HG03280 (cell line): Measurements from ENCODE around the gene SMIM14.
"Not testable (repeated sequence)": the region's sequence is repeated elsewhere in the genome, so short reads cannot be mapped to it uniquely, and the experiment has no call there.

Experiments used
- ATAC-seq: cut with Tn5 transposase; IDR thresholded peaks from one replicate; pipeline ENCODE4 v1.9.1; 2021; ENCODE audit warnings: mild to moderate bottlenecking, moderate library complexity; ENCODE audit not compliant: unreplicated experiment

Gene SMIM14

DNA sequence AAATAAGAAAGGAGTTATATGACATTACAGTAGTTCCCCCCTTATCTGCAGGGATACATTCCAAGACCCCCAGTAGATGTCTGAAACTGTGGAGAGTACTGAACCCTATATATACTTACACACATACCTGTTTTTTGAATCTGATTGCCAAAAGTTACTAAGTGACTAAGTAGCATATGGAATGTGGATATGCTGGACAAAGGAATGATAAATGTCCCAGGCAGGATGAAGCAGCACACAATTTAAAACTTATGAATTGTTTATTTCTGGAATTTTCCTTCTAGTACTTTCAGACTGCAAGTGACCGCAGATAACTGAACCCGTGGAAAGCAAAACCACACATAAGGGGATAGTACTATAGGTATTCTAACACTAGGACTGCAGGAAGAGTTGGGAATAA lies 134.1 kb downstream of the SMIM14 start:
- ATAC-seq: no peak

DNA sequence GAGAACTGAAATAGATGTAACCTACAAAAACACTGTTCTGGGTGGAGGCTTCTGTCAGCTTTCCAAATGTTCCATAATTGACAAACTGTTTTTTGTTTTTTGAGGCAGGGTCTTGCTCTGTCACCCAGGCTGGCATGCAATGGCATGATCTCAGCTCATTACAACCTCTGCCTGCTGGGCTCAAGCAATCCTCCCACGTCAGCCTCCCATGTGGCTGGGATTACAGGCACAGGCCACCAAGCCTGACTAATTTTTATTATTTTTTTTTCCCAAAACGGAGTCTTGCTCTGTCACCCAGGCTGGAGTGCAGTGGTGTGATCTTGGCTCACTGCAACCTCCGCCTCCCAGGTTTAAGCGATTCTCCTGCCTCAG lies 136.0 kb downstream of the SMIM14 start:
- not testable (repeated sequence) for ATAC-seq

DNA sequence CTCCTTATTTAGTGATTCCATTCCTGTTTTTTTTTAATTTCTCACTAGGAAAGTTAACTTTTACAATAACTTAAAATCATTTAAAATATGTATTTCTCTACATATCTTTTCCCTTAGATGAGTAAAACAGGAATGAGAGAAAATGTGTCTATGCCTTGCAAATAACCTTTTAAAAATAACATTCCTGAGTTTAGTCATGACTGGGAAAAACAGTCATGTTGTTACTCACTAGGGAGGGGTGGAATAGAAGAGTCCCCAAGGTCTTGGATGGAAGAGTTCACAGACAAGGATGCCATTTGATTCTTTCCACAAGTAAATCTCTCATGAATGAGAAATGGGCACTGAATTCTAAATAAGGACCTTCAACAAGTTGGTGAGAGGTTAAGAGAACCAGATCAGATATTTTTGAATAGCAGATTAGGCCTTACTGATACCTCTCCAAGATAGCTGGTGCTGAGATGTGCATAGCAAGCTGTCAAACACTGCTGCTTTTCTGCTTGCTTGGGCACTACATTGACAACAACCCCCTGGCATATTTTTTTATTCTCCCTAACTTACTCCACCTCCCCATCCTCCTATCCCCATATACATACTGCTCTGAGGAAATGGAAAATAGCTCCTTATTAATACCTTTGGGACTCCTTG lies 136.5 kb downstream of the SMIM14 start:
- no peak for ATAC-seq

DNA sequence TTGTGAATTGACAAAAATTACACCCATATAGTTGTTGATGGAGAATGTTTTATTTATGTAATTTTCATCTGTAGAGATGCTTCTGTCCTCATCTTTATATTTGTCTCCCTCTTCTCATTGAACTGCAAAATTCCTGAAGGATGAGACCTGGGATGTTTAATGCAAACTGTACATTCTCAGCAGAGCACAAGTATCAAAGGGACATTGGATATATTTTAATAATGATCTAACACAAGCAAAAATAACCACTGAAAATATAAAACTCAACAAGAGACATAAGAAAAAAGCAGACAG lies 140.0 kb downstream of the SMIM14 start:
- no peak for ATAC-seq

DNA sequence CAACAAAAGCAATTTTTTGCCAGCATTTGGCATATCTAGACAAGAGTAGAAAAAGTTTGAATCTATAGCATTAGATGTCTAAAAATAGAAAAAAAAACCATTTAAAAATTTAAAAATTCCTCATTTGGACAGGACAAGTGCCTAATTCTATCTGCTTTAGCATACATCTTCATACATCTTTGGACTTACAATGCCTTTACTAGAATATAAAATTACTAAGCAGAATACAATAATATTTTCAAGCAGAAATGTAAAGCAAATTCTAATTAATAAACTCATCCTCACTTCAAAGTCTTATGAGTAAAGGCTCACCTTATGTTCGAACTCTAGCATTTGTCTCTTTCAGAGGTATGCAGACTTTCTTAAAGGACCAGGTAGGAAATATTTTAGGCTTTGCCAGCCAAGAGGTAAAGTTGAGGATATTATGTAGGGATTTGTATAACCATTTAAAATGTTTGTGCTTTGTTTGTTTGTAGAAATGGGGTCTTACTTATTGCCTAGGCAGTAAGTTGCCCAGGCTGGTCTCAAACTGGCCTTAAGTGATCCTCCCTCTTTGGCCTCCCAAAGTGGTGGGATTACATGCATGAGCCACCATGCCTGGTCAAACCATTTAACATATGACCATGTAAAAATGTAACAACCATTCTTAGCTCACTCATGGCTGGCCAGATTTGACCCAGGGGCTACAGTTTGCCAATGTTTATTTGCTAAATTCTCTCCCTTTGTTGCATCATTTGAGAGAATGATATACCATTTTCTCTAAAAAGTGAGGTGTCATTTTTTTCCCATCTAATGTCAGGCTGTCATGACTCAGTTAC lies 140.5 kb downstream of the SMIM14 start:
- no peak for ATAC-seq
